HL-60 (cell line): Measurements from ENCODE around the gene MRPS24.

ENCODE experiments used
- DNase-seq, 2 experiments: peaks; one replicate each; pipeline ENCODE4 v3.0.0-alpha.2; 2010 to 2020; ENCODE audit warnings: low read depth in 1 of 2, low spot score in 1 of 2
- H3K27ac ChIP-seq: fragments of 250-450 bp; sonication (Bioruptor Pico); replicated peaks from 2 replicates; pipeline ENCODE4 v1.5.1; 2020; ENCODE audit warnings: mild to moderate bottlenecking, moderate library complexity
- H3K27me3 ChIP-seq: fragments of 250-450 bp; sonication (Bioruptor Pico); 2 replicates; pipeline ENCODE4 v1.5.1; 2021; ENCODE audit warnings: mild to moderate bottlenecking, moderate library complexity; ENCODE audit not compliant: insufficient read depth, poor library complexity, severe bottlenecking
- H3K4me3 ChIP-seq: replicated peaks from 2 replicates; pipeline ENCODE4 v1.5.1; 2011; ENCODE audit warnings: mild to moderate bottlenecking, control low read depth, low read length; ENCODE audit not compliant: insufficient read depth
- CTCF ChIP-seq: IDR thresholded peaks from one replicate; pipeline ENCODE4 v1.5.1; 2011; ENCODE audit warnings: low read length, control low read depth, inconsistent platforms; ENCODE audit not compliant: insufficient read depth
- GABPA ChIP-seq: IDR thresholded peaks from 2 replicates; pipeline ENCODE4 v1.6.1; 2012; ENCODE audit warnings: low read depth
- POLR2AphosphoS5 ChIP-seq: IDR thresholded peaks from 2 replicates; pipeline ENCODE4 v1.6.1; 2012; ENCODE audit warnings: low read depth
- REST ChIP-seq: IDR thresholded peaks from 2 replicates; pipeline ENCODE4 v1.6.1; 2012; ENCODE audit warnings: low read depth; ENCODE audit not compliant: insufficient replicate concordance
- SPI1 ChIP-seq: IDR thresholded peaks from 2 replicates; pipeline ENCODE4 v1.6.1; 2012; ENCODE audit warnings: low read depth, mild to moderate bottlenecking, borderline replicate concordance

Gene MRPS24

DNA sequence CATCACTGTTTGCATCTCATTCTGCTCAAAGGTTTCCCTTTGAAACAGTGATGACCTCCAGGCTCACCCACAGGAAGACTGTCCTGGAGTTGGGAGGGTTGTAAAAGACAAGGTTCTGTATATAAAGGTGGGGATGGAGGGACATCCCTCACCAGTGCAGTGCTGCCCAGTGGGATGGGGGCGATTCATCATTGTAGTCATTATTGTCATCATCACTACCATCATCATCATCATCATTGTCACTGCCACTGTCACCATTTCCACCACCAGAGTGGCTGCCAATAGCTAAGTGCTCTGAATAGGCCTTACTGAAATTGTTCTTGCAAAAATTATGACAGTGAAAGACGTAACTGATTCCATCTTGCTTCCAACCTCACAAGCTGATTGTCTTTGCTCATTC is 24.7 kb downstream of the MRPS24 start:
- no peak overlapping the region for H3K27ac ChIP-seq
- H3K27me3 ChIP-seq, result no peaks in the 10 kb centered on the region
- no peak for TF ChIP-seq SPI1
- TF ChIP-seq CTCF, result no peak
- no peak for TF ChIP-seq POLR2AphosphoS5
- TF ChIP-seq REST, result no peak
- TF ChIP-seq GABPA, result no peak
- no peak overlapping the region for H3K4me3 ChIP-seq
- no peak for DNase-seq

GRCh38 chr7:43844257-43844656 is 25.1 kb downstream of the MRPS24 start:
- H3K27ac ChIP-seq, result no peak overlapping the region
- H3K4me3 ChIP-seq, result no peak overlapping the region
- no peak for TF ChIP-seq REST
- no peak for TF ChIP-seq CTCF
- no peak for TF ChIP-seq POLR2AphosphoS5
- no peak for TF ChIP-seq GABPA
- no peak for TF ChIP-seq SPI1
- no peaks in the 10 kb centered on the region for H3K27me3 ChIP-seq
- DNase-seq, result no peak

DNA sequence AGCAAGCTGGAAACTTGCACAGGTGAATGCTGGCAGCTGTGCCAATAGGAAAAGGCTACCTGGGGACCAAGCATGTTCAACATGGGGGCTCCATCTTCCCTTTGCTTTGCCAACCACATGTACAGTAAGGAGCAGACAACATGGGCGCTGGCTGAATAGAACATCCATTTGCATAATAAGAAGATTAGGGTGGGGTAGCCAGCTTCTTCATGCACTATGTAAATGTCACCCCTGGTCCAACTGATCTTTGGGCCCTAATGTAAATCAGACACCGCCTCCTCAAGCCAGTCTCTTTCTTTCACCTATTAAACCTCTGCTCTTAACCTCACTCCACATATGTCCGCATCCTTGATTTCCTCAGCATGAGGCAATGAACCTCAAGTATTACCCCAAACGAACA is 26.0 kb downstream of the MRPS24 start:
- Histone ChIP-seq H3K27me3 (no peaks in the 10 kb centered on the region), H3K4me3 (no peak overlapping the region), H3K27ac (no peak overlapping the region)
- DNase-seq, result no peak
- TF ChIP-seq SPI1, result no peak
- TF ChIP-seq GABPA, result no peak
- no peak for TF ChIP-seq CTCF
- TF ChIP-seq POLR2AphosphoS5, result no peak
- no peak for TF ChIP-seq REST
